Activated effector memory CD4-positive, alpha-beta T cell treated with anti-CD3 and anti-CD28 coated beads, Interleukin-2, amount 50 U/mL, for 16 hours (primary cell): Measurements from ENCODE around the gene PSORS1C1.

Experiments
- DNase-seq: peaks from one replicate; pipeline ENCODE4 v3.0.0-alpha.2; 2020

The PSORS1C1 gene

GRCh38 chr6:31128093-31128676, 13.6 kb downstream of the PSORS1C1 start:
- DNase-seq: peak; percentile 87

DNA sequence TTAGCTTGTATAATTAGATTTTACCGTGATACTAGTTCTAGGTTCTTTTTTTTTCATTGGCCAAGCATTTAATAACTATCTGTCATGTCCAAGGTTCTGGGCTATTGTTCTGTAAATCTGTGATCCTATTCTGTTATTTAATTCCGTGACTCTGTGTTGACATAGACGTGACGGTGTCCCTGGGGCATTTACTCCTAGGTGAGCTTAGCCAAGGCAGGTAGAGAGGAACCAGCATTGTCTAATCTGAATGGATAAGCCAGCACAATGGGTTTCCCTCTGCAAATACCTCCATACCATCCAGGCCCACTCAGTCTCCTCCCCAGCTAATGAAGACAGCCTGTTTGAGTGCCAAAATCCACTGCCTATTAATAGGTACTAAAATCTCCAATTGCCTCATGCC, 14.5 kb downstream of the PSORS1C1 start:
- DNase-seq: no peak

DNA sequence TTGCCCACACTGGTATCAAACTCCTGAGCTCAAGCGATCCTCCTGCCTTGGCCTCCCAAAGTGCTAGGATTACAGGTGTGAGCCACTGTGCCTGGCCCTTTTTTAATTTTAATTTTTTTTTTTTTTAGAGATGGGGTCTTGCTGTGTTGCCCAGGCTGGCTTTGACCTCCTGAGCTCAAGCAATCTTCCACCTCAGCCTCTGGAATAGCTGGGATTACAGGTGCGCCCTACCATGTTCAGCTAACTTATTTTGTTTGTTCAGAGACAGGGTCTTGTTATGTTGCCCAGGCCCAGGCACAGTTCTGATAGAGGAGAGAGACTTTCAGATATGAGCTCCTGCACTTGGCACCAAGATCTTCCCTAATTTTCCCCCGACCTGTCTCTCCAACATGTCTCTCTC, 16.2 kb downstream of the PSORS1C1 start:
- no peak for DNase-seq

- DNase-seq: no peak
These were observed 17.0 kb downstream of the PSORS1C1 start for GRCh38 chr6:31131595-31131994.

- DNase-seq: no peak
These were observed 18.2 kb downstream of the PSORS1C1 start for GRCh38 chr6:31132806-31133205.

GRCh38 chr6:31135710-31136109, 21.1 kb downstream of the PSORS1C1 start:
- no peak for DNase-seq

GRCh38 chr6:31138982-31139381, 24.4 kb downstream of the PSORS1C1 start, which contains the start of gene PSORS1C2:
Gene PSORS1C2, minus strand, starts transcription at chr6:31139066. Its CDS starts 40 bp downstream, at chr6:31139026.
- DNase-seq: no peak

DNA sequence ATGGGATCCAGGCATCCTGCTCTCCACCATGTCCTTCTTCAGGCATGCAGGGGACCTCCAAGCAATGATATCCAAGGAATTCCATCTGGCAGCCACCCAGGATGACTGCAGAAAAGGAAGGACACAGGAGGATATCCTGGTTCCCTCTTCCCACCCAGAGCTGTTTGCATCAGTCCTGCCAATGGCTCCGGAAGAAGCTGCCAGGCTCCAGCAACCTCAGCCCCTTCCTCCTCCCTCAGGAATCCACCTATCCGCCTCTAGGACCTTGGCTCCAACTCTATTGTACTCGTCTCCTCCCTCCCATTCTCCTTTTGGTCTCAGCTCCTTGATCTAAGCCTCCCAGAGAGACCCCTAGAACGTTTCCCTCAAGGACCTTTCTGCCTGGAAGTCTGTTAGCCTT, 25.0 kb downstream of the PSORS1C1 start:
- DNase-seq: no peak

DNA sequence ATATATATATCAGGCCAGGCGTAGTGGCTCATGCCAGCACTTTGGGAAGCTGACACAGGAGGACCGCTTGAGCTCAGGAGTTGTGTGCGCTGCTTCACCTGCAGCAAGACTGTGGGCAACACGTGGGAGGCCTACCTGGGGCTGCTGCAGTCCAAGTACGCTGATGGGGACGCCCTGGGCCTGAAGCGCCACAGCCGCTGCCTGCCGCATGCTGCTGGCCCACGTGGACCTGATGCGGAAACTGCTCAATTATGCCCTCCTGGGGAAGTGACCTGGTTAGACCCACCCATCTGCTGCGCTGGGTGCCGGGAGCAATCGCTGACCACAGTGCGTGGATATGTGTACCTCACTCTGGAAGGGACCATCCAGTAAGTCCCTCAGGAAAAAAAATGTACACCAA, 26.0 kb downstream of the PSORS1C1 start:
- DNase-seq: no peak

DNA sequence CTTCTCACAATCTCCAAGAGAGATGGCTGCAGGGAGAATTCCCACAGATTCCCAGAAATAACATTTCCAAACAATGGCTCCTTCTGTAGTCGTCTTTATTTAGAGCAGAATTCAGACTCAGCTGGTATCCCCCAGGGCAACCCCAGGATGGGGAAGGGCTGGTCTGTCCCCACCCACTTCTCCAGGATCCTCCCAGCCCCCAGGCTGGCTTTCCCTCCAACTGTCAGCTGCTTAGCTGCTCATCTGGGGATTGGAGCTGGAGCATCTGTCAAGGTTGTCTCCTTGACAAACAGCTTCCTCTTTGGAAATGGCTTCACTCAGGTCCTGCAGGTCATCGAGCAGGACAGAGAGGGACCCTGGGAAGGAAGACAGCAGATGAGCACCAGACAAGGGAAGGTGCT, 27.8 kb downstream of the PSORS1C1 start:
- DNase-seq: no peak

GRCh38 chr6:31143148-31143547, 28.5 kb downstream of the PSORS1C1 start:
- DNase-seq: no peak

DNA sequence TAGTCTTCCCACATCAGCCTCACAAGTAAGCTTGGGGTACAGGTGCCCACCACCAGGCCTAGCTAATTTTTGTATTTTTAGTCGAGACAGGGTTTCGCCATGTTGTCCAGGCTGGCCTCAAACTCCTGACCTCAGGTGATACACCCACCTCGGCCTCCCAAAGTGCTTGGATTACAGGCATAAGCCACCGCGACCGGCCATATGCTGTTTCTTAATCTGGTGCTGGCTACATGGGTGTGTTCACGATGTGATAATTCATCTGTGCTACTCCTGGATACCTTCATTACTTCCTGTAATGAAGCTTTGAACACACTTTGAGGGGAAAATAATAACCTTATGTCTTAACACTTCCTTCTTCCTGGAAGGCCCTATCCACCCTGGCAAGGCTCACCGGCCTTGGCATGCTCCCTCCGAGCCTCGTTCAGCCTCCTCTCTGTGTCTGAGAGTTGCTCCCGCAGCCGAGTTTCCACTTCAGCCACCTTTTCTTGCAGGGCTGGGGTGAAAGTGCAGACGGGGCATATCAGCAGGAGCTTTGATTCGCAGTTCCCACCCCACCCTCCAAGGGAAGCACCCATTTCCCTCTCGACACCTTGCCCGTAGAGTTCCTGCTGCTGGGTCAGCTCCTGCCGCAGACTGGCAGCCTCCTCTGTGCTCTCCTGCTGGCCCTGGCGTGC, 29.8 kb downstream of the PSORS1C1 start:
- no peak for DNase-seq

- no peak for DNase-seq
These were observed 30.4 kb downstream of the PSORS1C1 start for GRCh38 chr6:31144970-31145340.

- DNase-seq: no peak
These were observed 30.8 kb downstream of the PSORS1C1 start for GRCh38 chr6:31145386-31145785.

- no peak for DNase-seq
These were observed 35.3 kb downstream of the PSORS1C1 start for GRCh38 chr6:31149827-31150447.

DNA sequence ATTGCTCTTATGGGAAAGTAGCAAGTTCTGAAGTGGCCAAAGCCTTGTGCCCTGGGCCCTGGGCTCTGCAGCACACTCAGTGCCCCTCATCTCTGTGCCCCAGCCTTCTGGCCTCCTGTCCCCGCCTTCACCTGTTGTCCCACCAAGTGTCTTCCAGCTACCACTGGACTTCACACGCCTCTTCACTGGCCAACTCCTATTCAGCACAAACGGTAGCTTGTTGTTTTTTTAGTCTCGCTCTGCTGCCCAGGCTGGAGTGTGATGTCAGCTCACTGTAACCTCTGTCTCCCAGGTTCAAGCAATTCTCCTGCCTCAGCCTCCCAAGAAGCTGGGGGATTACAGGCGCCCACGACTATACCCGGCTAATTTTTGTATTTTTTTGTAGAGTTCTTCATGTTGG, 38.2 kb downstream of the PSORS1C1 start:
- DNase-seq: no peak

DNA sequence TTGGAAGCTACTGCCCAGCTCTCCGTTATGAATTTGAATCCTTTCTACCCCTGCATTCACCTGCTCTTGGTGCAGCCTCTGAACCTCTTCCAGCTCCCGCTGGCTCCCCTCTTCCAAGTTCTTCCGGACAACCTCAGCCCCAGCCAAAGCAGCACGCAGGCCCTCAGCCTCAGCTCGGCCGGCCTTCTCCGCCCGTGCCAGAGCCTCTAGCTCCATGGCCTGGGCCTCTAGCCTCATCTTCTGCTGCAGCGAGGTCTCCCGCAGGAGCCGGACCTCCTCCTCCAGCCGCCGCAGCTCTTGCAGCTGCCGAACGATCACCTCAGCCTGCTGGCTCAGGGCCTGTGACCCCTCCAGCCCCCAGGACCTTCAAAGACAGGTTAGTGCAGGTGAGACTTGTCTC, 39.8 kb downstream of the PSORS1C1 start:
- no peak for DNase-seq

GRCh38 chr6:31156641-31157040, 42.0 kb downstream of the PSORS1C1 start:
- DNase-seq: no peak

GRCh38 chr6:31157513-31158139, 43.0 kb downstream of the PSORS1C1 start, which contains the start of gene CCHCR1:
Gene CCHCR1, minus strand, starts transcription at chr6:31157802. Its CDS starts 202 bp downstream, at chr6:31157600.
- DNase-seq: no peak

DNA sequence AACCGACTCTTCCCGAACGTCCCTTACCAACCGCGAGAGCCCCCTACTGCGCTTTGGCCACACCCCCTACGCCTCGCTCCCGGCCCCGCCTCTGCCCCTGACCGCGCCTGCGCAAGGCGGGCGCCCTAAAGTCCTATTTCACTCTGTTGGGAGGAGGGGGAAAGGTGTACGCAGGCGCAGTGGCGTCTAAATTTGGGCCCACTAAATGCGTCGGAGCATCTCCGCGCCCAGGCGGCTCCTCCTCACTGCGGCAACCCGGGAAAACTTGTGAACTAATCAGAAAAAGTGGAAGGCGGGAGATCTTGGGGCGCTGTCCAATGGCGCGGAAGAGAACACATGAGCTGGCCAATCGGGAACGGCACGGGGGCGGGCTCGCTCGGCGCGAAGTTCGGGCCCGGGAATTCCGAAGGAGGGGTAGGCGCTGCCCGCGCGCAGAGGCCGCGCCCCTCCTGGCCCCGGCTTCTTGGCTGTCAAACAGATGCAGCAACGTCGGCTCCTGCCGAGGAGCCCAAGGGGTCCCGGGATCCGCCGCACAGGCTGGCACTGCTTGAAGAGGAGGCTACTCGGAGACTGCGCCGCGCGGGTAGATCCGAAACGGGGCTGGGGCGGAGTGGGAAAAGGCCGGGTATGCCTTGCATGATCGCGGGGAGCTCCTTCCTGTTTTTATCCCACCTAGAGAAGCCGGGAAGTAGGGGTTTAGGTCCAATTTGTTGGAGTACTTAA, 43.7 kb downstream of the PSORS1C1 start, which contains the start of gene TCF19:
TCF19 (plus strand) TSS at position 450 of the 723 bp plus-strand sequence. CDS start 881 bp downstream, outside the sequence.
- DNase-seq: peak; percentile 100

GRCh38 chr6:31158863-31159855, 44.6 kb downstream of the PSORS1C1 start:
- peak; percentile 73 for DNase-seq
